ENCODE results near the gene GAREM1.

GAREM1 gene

GRCh38 chr18:32455361-32455760 lies 15.3 kb downstream of the GAREM1 start:
- DNase-seq = no peak

GRCh38 chr18:32454593-32454992 lies 16.1 kb downstream of the GAREM1 start:
- DNase-seq = no peak

GRCh38 chr18:32450874-32451273 lies 19.8 kb downstream of the GAREM1 start:
- no peak for DNase-seq

GRCh38 chr18:32450026-32450691 lies 20.5 kb downstream of the GAREM1 start:
- DNase-seq = no peak

- no peak for DNase-seq
These were observed 23.9 kb downstream of the GAREM1 start for GRCh38 chr18:32446780-32447179.

- no peak for DNase-seq
These were observed 24.8 kb downstream of the GAREM1 start for GRCh38 chr18:32445846-32446245.

GRCh38 chr18:32443706-32444215 lies 26.9 kb downstream of the GAREM1 start:
- DNase-seq = no peak

- no peak for DNase-seq
These were observed 27.5 kb downstream of the GAREM1 start for GRCh38 chr18:32443033-32443705.

- no peak for DNase-seq
These were observed 28.1 kb downstream of the GAREM1 start for GRCh38 chr18:32442575-32442974.

GRCh38 chr18:32441533-32441932 lies 29.1 kb downstream of the GAREM1 start:
- no peak for DNase-seq

GRCh38 chr18:32440518-32440917 lies 30.2 kb downstream of the GAREM1 start:
- no peak for DNase-seq

- DNase-seq = no peak
These were observed 30.9 kb downstream of the GAREM1 start for GRCh38 chr18:32439802-32440201.

GRCh38 chr18:32439241-32439640 lies 31.4 kb downstream of the GAREM1 start:
- no peak for DNase-seq

- DNase-seq = no peak
These were observed 32.5 kb downstream of the GAREM1 start for GRCh38 chr18:32438173-32438572.

- DNase-seq = no peak
These were observed 33.4 kb downstream of the GAREM1 start for GRCh38 chr18:32437100-32437834.

- DNase-seq = no peak
These were observed 34.8 kb downstream of the GAREM1 start for GRCh38 chr18:32435631-32436500.

- DNase-seq = no peak
These were observed 38.9 kb downstream of the GAREM1 start for GRCh38 chr18:32431753-32432152.

GRCh38 chr18:32429402-32429801 lies 41.3 kb downstream of the GAREM1 start:
- no peak for DNase-seq

- DNase-seq = no peak
These were observed 43.4 kb downstream of the GAREM1 start for GRCh38 chr18:32427084-32427900.

- no peak for DNase-seq
These were observed 45.2 kb downstream of the GAREM1 start for GRCh38 chr18:32425466-32425865.

GRCh38 chr18:32424696-32425095 lies 46.0 kb downstream of the GAREM1 start:
- DNase-seq = no peak
